Vagina (tissue), 2 donors: ENCODE data around the gene RALB.

ENCODE experiments used
- POLR2A ChIP-seq, 2 donors: fragments of 450-650 bp; IDR thresholded peaks; one replicate each; pipeline ENCODE4 v1.6.1; 2017; ENCODE audit warnings: antibody characterized with exemption in 2 of 2, mild to moderate bottlenecking in 2 of 2, moderate library complexity in 2 of 2
- POLR2AphosphoS5 ChIP-seq, 2 donors: sonication (generic); formaldehyde crosslinking; IDR thresholded peaks; one replicate each; pipeline ENCODE4 v1.9.0; 2017; ENCODE audit warnings: antibody characterized with exemption in 2 of 2, mild to moderate bottlenecking in 2 of 2, low read depth in 1 of 2; ENCODE audit not compliant: insufficient read depth in 1 of 2
- TF ChIP-seq, protein P1 (sequence below), 3 experiments: fragments of 450-650 bp in 2 of 3; fragments of 200-600 bp in 1 of 3; sonication (generic) in 1 of 3; IDR thresholded peaks; one replicate each; pipeline ENCODE4 v1.5.1; 2017 to 2019; ENCODE audit warnings: antibody characterized with exemption in 3 of 3, mild to moderate bottlenecking in 2 of 3, moderate library complexity in 2 of 3

DNA sequence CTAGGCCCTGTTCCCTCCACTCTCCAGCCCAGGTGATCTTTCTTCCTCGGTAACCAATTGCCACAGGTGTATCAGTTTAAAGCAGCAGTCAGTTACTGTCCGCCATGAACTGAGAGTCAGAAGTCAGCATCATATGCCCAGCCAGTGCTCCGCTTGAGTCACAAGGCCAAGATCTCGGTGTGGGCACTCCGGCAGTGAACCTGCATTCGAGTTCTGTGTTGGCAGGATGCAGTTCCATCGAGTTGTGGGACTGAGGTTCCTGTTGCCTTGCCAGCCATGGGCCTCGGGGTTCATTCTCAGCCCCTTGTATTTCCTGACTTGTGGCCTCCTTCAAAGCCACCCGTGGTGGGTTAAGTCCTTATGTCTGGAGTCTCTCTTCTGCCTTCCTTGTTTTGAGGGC lies 26.3 kb upstream of the RALB start:
- TF ChIP-seq POLR2AphosphoS5 (IDR thresholded peaks at IDR 0.05; ENCODE audit: insufficient read depth in 1 of 2, low read depth in 1 of 2) (no peak), POLR2A (IDR thresholded peaks at IDR 0.05) (no peak)
- TF ChIP-seq, protein P1, sequence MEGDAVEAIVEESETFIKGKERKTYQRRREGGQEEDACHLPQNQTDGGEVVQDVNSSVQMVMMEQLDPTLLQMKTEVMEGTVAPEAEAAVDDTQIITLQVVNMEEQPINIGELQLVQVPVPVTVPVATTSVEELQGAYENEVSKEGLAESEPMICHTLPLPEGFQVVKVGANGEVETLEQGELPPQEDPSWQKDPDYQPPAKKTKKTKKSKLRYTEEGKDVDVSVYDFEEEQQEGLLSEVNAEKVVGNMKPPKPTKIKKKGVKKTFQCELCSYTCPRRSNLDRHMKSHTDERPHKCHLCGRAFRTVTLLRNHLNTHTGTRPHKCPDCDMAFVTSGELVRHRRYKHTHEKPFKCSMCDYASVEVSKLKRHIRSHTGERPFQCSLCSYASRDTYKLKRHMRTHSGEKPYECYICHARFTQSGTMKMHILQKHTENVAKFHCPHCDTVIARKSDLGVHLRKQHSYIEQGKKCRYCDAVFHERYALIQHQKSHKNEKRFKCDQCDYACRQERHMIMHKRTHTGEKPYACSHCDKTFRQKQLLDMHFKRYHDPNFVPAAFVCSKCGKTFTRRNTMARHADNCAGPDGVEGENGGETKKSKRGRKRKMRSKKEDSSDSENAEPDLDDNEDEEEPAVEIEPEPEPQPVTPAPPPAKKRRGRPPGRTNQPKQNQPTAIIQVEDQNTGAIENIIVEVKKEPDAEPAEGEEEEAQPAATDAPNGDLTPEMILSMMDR (IDR thresholded peaks at IDR 0.05) = no peak
